AG10803 (cell line): ENCODE results near the gene MYORG.
"Not testable (repeated sequence)": the region's sequence is repeated elsewhere in the genome, so short reads cannot be mapped to it uniquely, and the experiment has no call there.

Experiments
- DNase-seq: peaks from one replicate; pipeline ENCODE4 v3.0.0; 2010; ENCODE audit warnings: low read depth
- H3K4me3 ChIP-seq: 2 replicates; pipeline ENCODE4 v1.5.1; 2011; ENCODE audit warnings: mild to moderate bottlenecking, low read length, control low read depth
- CTCF ChIP-seq: conservative IDR thresholded peaks from 2 replicates; pipeline ENCODE4 v1.5.1; 2011; ENCODE audit warnings: mild to moderate bottlenecking, low read length, control low read depth, inconsistent platforms

MYORG gene

GRCh38 chr9:34341659-34342295 is 34.9 kb downstream of the MYORG start:
- DNase-seq: no peak
- H3K4me3 ChIP-seq: no peak overlapping the region
- no peak for TF ChIP-seq CTCF

- no peak for DNase-seq
- no peak for TF ChIP-seq CTCF
- H3K4me3 ChIP-seq: no peak overlapping the region
Measured at GRCh38 chr9:34338665-34339385, 37.9 kb downstream of the MYORG start.

GRCh38 chr9:34338079-34338478 is 38.6 kb downstream of the MYORG start:
- DNase-seq, H3K4me3 ChIP-seq: not testable (repeated sequence)

GRCh38 chr9:34337403-34337802 is 39.3 kb downstream of the MYORG start:
- peak; percentile 3 for DNase-seq
- no peak overlapping the region for H3K4me3 ChIP-seq
- peak; percentile 19; the same call in 1 of the 2 replicates for TF ChIP-seq CTCF

- no peak for DNase-seq
- no peak for TF ChIP-seq CTCF
- H3K4me3 ChIP-seq: no peak overlapping the region
Measured at GRCh38 chr9:34335376-34335775, 41.3 kb downstream of the MYORG start.

- H3K4me3 ChIP-seq: no peak overlapping the region
- no peak for DNase-seq
- no peak for TF ChIP-seq CTCF
Measured at GRCh38 chr9:34334916-34335315, 41.8 kb downstream of the MYORG start.

GRCh38 chr9:34334337-34334824 is 42.3 kb downstream of the MYORG start:
- no peak for TF ChIP-seq CTCF
- H3K4me3 ChIP-seq: no peak overlapping the region
- peak; percentile 3 for DNase-seq
